ENCODE measurements around the gene DCP1A.

The DCP1A gene

GRCh38 chr3:53242642-53243041 is 104.7 kb downstream of the DCP1A start:
- no peak for DNase-seq

DNA sequence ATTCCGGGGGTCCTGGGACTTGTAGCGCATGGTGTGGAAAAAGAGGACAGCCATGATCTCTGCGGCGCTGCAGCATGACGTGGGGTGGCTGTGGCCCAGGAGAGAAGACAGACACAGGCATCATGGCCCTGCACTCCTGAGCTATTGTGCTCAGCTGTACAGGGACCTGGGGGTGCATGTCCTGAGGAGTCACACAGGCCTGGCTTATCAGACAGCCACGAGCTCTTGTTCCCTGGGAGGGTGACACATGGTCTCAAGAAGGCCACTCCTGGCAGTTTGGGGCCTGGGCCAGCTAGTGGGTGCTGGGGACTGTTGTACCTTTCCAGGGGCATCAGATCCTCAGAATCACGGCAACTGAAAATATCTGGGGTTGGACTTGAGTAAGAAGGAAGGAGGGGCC is 105.2 kb downstream of the DCP1A start:
- DNase-seq, result no peak

DNA sequence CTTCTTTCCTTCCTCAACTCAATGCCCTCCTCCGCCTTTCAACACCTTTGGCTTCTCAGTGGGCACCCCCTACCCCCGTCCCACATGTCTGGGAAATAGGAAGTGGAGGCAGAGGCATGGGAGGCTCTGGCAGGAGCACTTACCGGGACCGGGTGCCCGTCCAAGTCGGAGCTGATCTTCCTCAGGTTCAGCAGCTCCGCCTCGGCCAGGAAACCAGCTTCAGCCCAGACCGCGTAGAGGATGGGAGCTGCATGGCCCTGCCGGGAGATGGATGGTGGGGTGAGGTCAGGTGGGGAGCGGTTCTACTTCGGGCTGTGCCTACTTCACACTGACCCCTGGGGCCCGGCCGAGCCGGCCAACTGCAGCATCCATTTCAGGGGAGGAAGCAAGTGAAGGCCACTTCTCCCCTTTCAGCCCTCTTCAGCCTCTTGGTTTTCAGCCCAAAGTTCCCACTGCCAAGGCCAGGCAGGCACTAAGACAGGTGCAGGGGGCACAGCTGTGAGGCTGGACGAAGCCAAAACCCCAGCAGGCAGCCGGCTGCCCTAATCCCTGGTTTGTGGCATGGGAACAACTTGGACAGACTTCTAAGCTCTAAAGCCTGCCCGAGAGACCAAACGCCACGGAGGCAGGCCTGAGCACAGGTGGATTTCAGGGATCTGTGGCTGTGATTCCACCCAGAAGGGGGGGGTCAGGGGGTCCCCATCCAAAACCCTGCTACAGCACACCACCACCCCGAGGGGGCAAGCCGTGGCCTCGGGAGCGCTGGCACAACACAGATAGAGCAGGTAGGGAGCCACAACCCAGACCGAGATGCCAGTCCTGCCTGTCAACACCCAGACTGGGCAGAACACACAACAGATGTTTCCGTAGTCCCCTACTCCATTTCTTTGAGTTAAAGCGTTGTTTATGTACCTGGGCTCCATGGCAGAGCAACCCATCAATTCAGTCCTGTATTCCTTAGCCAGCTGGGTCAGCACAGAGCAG is 106.1 kb downstream of the DCP1A start:
- no peak for DNase-seq

DNA sequence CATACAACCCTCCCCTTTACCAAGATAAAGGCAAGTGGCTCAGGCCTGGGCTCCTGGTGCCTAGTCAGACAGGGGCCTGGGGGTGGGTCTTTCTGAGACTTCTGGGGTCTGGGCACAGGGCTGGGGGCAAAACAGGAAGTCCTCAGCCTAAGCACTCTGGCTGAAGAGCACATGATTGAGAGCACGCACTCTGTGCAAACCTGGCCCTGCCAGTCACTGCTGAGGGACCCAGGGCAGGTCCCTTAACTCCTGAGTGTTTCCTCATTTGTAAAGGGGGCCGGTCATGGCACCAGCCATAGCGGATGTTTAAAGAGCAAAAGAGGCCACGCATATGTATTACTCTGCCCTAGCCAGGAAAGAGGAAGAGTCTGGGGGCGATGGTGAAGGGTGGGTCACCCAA is 107.5 kb downstream of the DCP1A start:
- no peak for DNase-seq

DNA sequence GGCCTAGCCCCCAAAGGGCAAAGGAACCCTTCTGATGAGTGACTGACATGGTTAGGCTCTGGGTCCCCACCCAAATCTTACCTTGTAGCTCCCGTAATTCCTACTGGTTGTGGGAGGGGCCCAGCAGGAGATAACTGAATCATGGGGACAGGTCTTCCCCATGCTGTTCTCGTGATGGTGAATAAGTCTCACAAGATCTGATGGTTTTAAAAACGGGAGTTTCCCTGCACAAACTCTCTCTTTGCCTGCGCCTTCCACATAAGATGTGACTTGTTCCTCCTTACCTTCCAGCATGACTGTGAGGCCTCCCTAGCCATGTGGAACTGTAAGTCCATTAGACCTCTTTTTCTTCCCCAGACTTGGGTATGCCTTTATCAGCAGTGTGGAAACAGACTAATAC is 108.5 kb downstream of the DCP1A start:
- DNase-seq, result no peak

DNA sequence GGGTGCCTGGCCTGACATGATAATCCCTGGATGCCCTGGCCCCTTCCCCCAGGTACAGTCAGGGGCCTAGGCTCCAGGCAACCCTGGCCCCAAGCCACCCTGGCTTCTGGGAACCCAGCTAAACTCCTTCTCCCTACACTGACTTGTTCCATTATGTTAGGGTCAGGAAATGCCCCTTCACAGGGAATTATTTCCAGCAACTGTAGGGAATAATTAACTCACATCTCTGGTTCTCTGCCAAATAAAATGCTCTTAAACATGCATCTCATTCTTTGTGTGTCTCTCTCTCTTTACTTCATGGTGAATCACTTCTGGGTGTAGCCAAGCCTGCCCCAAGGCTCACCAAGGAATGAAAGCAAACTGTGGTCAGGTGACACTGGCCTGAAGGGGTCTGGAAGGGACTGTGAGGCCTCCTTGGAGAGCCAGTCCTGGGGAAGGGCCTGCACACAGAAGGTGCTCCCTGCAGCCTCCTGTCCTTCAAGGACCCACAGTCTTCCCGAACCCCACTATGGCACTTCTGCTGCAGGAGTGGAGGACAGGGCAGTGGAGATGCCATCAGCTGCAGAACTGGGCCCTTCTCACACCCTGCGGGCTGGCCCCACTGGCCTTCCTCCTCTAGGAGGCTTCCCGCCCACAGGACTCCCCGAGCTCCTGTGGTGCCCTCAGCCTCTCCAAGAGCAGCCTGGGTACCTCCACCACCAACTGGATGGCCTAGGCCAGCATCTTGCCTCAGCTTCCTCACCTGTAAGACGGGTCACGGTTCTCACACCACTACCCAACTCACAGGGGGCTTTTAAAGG is 109.1 kb downstream of the DCP1A start:
- DNase-seq, result no peak

DNA sequence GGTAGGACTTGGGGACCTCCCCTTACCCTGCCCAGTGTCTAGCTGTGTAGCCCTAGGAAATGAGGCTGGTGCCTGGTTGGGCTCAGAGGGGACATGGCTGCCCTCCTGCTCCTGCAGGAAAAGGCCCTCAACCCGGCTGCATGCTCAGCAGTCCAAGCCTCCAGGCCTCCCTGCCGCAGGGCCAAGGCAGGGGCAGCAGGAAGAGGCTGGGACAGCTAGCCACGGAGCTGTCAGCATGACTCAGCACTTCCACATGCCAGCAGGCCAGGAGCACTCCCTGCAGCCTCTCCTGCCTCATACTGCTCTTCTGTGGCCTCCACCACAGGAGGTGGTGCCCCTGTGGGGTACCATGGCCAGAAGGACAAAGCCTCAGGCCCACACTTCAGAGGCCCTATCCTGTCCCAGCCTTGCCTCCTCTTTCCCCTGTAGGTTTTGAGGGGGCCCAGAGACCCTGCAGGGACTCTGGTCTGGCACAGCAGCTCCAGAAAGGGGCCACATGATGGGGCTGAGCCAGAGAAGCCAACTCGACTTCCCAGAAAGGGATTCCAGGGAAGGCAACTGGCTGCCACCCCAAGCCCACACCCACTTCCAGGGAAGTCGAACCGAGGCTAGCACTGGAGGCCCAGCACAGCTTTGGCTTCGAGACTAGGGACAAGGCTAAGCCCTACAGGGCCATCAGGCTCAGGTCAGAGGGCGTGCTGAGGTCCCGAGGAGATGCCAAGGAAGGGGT is 111.1 kb downstream of the DCP1A start:
- DNase-seq, result no peak

GRCh38 chr3:53235545-53235944 is 111.8 kb downstream of the DCP1A start:
- no peak for DNase-seq

DNA sequence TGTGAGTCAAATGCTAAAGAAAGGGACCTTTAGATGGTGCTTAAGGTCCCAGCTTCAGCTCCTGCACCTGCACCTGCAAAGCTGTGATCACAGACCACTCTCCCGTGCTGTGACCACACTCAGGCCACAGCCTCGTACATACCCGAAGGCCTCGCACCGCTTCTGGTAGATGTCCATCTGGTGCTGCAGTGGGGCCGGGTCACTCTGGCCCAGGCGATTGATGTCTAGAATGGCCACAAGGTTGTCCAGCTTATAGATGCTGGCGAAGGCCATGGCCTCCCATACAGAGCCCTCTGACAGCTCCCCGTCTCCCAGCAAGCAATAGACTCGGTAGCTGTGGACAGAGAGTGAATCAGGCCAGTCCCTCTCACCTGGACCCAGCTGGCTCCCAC is 112.5 kb downstream of the DCP1A start:
- no peak for DNase-seq

- DNase-seq, result no peak
These were observed 113.1 kb downstream of the DCP1A start for GRCh38 chr3:53234130-53234840.
